Caco-2 (cell line): ENCODE results near the gene UNKL. TPM values are rescaled to one million over a fixed set of nuclear protein-coding genes. Genes with fewer than 3 reads are reported as not detected.

Experiments used
- BruUV-seq: library from RNA; stranded (reverse); fragments of 400-500 nt; replicated peaks from 2 replicates; lab custom pipeline; 2021; lab: Mats Ljungman, UMichigan
- CTCF ChIA-PET: fragments of 300-600 bp; sonication (Branson Sonifier 250); formaldehyde crosslinking; loops from one replicate; lab custom pipeline; 2022; ENCODE audit warnings: antibody characterized with exemption; lab: Charles Lee
- POLR2A ChIA-PET: fragments of 300-600 bp; sonication (Branson Sonifier 250); formaldehyde crosslinking; loops from one replicate; lab custom pipeline; 2022; ENCODE audit warnings: antibody characterized with exemption; lab: Charles Lee
- DNase-seq, 2 experiments: peaks; one replicate each; pipeline versions ENCODE4 v3.0.0 to v3.0.0-alpha.2; 2020 to 2022
- H3K27me3 ChIP-seq: replicated peaks from 2 replicates; pipeline ENCODE4 v1.6.0; 2011; ENCODE audit warnings: low read length; ENCODE audit not compliant: control insufficient read depth, insufficient read depth
- H3K36me3 ChIP-seq: 2 replicates; pipeline ENCODE4 v1.5.1; 2011; ENCODE audit warnings: low read length; ENCODE audit not compliant: control insufficient read depth, insufficient read depth
- H3K4me1 ChIP-seq: fragments of 250-450 bp; sonication (Bioruptor Pico); 2 replicates; pipeline ENCODE4 v1.5.1; 2020; ENCODE audit warnings: mild to moderate bottlenecking
- H3K4me3 ChIP-seq: 2 replicates; pipeline ENCODE4 v1.5.1; 2011; ENCODE audit warnings: low read depth, mild to moderate bottlenecking, control low read depth, low read length
- H3K9me3 ChIP-seq: fragments of 250-450 bp; sonication (Bioruptor Pico); 2 replicates; pipeline ENCODE4 v1.5.1; 2020; ENCODE audit warnings: mild to moderate bottlenecking, moderate library complexity
- H3K27ac Mint-ChIP-seq: one replicate; pipeline ENCODE4 v1.8.0; 2022; ENCODE audit warnings: mixed read lengths; ENCODE audit not compliant: unreplicated experiment
- H3K27me3 Mint-ChIP-seq: one replicate; pipeline ENCODE4 v1.8.0; 2022; ENCODE audit warnings: mixed read lengths; ENCODE audit not compliant: insufficient read depth, unreplicated experiment
- H3K36me3 Mint-ChIP-seq: one replicate; pipeline ENCODE4 v1.8.0; 2022; ENCODE audit warnings: mild to moderate bottlenecking, mixed read lengths; ENCODE audit not compliant: insufficient read depth, unreplicated experiment
- H3K4me1 Mint-ChIP-seq: one replicate; pipeline ENCODE4 v1.8.0; 2022; ENCODE audit warnings: low read depth, mixed read lengths; ENCODE audit not compliant: unreplicated experiment
- H3K4me3 Mint-ChIP-seq: one replicate; pipeline ENCODE4 v1.8.0; 2022; ENCODE audit warnings: mild to moderate bottlenecking, moderate library complexity, mixed read lengths; ENCODE audit not compliant: unreplicated experiment
- H3K9me3 Mint-ChIP-seq: one replicate; pipeline ENCODE4 v1.8.0; 2022; ENCODE audit warnings: mixed read lengths; ENCODE audit not compliant: unreplicated experiment
- intact Hi-C: fragments of 100-400 bp; cut with micrococcal nuclease; formaldehyde crosslinking; loops from one replicate; pipeline ENCODE4 v1.10.0; 2022; ENCODE audit not compliant: unreplicated experiment
- total RNA-seq: library from RNA; stranded (reverse); gene quantifications from 2 replicates; pipeline ENCODE4 v1.2.3, GENCODE V29; 2022
- TF ChIP-seq, protein P1 (sequence below), 2 experiments: fragments of 200-600 bp in 1 of 2; IDR thresholded peaks; 1 replicate in 1 of 2; 2 replicates in 1 of 2; pipeline versions ENCODE4 v1.5.1 to v1.8.0; 2011 to 2022; ENCODE audit warnings: antibody characterized with exemption in 1 of 2, control low read depth in 1 of 2, inconsistent platforms in 1 of 2, low read depth in 1 of 2, low read length in 1 of 2, mild to moderate bottlenecking in 1 of 2, moderate library complexity in 1 of 2; ENCODE audit not compliant: insufficient read depth in 1 of 2, severe bottlenecking in 1 of 2, unreplicated experiment in 1 of 2

UNKL gene
- total RNA-seq, 1 experiment from 2014 or later, result 31.2 TPM

DNA sequence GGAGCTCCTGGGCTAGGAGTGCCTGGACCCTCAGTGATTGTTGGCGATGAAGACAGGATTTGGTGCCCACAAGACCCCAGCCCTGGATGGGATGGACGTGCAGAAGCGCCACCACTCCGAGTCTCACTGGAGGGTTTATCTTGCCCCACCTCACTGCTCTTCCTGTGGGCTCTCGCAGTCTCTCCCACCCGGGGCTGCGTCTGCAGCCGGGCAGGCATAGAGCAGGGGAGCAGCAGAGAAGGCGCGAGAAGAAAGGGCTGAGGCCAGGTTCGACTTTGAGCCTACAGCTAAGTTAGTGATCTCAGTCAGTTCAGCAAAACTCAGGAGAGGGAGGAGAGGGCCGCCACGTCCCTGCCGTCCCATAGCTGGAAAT is 98.5 kb downstream of the UNKL start:
- H3K27ac Mint-ChIP-seq, result no peak overlapping the region

DNA sequence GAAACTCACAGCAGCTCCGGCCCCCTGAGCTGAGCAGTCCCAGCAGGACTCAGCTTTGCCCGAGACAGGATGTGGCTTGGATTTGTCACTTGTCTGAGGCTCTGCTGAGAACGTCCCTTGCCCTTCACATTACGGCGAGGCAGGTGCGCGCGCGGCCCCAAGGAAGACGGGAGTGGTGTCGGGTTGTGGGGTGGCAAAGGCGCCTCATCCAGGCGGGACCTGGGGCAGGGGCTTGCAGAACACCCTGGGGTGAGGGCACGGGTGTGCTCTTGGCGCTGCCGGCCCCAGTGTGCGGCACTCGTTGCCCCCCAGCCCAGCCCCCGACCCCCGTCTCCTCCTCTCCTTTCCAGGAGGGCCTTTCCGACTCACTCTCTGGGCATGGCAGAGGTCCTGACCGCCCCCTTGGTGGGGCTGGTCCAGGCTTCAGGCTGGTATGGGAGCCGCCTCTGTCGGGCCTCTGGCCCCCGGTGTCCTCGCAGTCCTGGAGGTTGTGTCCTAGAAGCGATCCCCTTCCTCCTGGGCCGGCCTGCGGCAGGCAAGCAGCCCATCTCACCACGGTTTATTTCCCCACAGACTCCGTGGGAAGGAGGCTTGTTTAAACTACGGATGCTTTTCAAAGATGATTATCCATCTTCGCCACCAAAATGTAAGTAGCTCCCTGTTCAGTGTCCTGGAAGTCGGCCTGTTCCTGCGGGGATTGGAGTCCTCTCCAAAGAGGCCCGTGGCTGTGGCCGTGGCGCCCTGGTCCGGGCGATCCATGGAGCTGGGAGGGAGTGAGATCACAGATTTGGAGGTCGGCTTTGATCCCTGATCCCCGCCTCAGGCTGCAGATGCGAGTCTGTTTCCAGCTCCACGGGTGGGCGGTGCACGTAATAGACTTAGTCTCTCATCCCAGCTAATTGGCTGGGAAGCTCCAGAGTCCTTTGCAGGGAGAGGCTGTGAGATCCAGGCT is 99.1 kb downstream of the UNKL start:
- Histone ChIP-seq H3K4me3 (no peak overlapping the region), H3K9me3 (no peaks in the 10 kb centered on the region), H3K27me3 (no peaks in the 10 kb centered on the region), H3K4me1 (peaks cover 5% of the 10 kb centered on the region; the same call in 1 of the 2 replicates), H3K36me3 (peaks cover 5% of the 10 kb centered on the region)
- DNase-seq, result no peak
- BruUV-seq, result no TSS peak
- H3K27me3 Mint-ChIP-seq, result no peaks in the 10 kb centered on the region
- no peak overlapping the region for H3K4me3 Mint-ChIP-seq
- no peak overlapping the region for H3K27ac Mint-ChIP-seq
- H3K4me1 Mint-ChIP-seq, result no peaks in the 10 kb centered on the region
- TF ChIP-seq, protein P1, sequence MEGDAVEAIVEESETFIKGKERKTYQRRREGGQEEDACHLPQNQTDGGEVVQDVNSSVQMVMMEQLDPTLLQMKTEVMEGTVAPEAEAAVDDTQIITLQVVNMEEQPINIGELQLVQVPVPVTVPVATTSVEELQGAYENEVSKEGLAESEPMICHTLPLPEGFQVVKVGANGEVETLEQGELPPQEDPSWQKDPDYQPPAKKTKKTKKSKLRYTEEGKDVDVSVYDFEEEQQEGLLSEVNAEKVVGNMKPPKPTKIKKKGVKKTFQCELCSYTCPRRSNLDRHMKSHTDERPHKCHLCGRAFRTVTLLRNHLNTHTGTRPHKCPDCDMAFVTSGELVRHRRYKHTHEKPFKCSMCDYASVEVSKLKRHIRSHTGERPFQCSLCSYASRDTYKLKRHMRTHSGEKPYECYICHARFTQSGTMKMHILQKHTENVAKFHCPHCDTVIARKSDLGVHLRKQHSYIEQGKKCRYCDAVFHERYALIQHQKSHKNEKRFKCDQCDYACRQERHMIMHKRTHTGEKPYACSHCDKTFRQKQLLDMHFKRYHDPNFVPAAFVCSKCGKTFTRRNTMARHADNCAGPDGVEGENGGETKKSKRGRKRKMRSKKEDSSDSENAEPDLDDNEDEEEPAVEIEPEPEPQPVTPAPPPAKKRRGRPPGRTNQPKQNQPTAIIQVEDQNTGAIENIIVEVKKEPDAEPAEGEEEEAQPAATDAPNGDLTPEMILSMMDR (IDR thresholded peaks at IDR 0.05; ENCODE audit: insufficient read depth in 1 of 2, low read depth in 1 of 2, low read length in 1 of 2, severe bottlenecking in 1 of 2, unreplicated experiment in 1 of 2), result no peak
- H3K36me3 Mint-ChIP-seq, result peaks cover 82% of the 10 kb centered on the region
- POLR2A ChIA-PET, result no interaction called here
- CTCF ChIA-PET, result no interaction called here
- H3K9me3 Mint-ChIP-seq, result no peaks in the 10 kb centered on the region
- intact Hi-C loops, result no loop called here

More for the DNA sequence above, 98.5 kb downstream of the UNKL start:
- Histone ChIP-seq H3K36me3 (peaks cover 5% of the 10 kb centered on the region), H3K9me3 (no peaks in the 10 kb centered on the region), H3K4me1 (peaks cover 5% of the 10 kb centered on the region; the same call in 1 of the 2 replicates), H3K27me3 (no peaks in the 10 kb centered on the region), H3K4me3 (no peak overlapping the region)
- Mint-ChIP-seq H3K27me3 (no peaks in the 10 kb centered on the region), H3K4me1 (no peaks in the 10 kb centered on the region), H3K36me3 (peaks cover 78% of the 10 kb centered on the region), H3K4me3 (no peak overlapping the region), H3K9me3 (no peaks in the 10 kb centered on the region)
- DNase-seq, result no peak
- CTCF ChIA-PET, result no interaction called here
- TF ChIP-seq, protein P1 (IDR thresholded peaks at IDR 0.05; ENCODE audit: insufficient read depth in 1 of 2, low read depth in 1 of 2, low read length in 1 of 2, severe bottlenecking in 1 of 2, unreplicated experiment in 1 of 2), result no peak
- intact Hi-C loops, result no loop called here
- BruUV-seq, result no TSS peak
- POLR2A ChIA-PET, result no interaction called here

DNA sequence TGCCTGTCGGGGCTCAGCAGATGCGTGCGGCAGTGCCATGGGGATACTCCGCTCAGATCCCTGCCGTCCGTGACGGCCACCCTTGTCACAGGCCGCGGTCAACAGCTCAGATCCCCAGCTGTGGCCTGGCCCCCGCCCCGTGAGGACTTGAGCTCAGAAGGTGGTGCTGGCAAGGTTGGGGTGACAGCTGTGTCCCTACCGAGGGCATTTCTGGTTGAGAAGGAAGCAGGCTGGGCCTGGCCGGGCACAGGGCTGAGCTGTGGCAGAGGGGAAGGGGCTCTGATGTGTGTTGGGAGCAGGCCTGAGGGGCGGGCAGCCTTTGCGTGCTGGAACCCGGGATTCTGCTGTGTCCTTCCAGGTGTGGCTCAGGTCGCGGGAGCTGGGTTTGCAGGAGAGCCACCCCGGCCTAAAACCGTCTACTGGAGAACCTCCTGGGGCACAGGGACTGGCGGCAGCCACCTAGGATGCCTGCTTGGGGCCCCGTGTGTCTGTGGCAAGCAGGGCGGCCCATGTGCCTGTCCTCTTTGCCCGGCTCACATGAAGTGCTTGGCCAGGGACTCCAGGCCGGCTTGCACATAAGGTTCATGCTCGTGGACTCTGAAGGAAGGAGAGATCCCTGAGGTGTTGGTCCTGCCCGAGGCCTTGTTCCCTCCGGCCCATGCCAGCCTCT is 100.0 kb downstream of the UNKL start:
- H3K4me1 Mint-ChIP-seq, result no peaks in the 10 kb centered on the region
- Histone ChIP-seq H3K4me1 (peaks cover 5% of the 10 kb centered on the region; the same call in 1 of the 2 replicates), H3K4me3 (no peak overlapping the region), H3K9me3 (no peaks in the 10 kb centered on the region), H3K27me3 (no peaks in the 10 kb centered on the region), H3K36me3 (peaks cover 5% of the 10 kb centered on the region)
- H3K9me3 Mint-ChIP-seq, result no peaks in the 10 kb centered on the region
- H3K27me3 Mint-ChIP-seq, result no peaks in the 10 kb centered on the region
- CTCF ChIA-PET, result no interaction called here
- TF ChIP-seq, protein P1 (IDR thresholded peaks at IDR 0.05; ENCODE audit: insufficient read depth in 1 of 2, low read depth in 1 of 2, low read length in 1 of 2, severe bottlenecking in 1 of 2, unreplicated experiment in 1 of 2), result no peak
- POLR2A ChIA-PET, result no interaction called here
- intact Hi-C loops, result no loop called here
- BruUV-seq, result no TSS peak
- H3K4me3 Mint-ChIP-seq, result no peak overlapping the region
- H3K36me3 Mint-ChIP-seq, result peaks cover 77% of the 10 kb centered on the region
- no peak overlapping the region for H3K27ac Mint-ChIP-seq
- no peak for DNase-seq
